ENCODE measurements around the gene SERTAD1. TPM values are rescaled to one million over a fixed set of nuclear protein-coding genes. Genes with fewer than 3 reads are reported as not detected.
"Not testable (repeated sequence)": the region's sequence is repeated elsewhere in the genome, so short reads cannot be mapped to it uniquely, and the experiment has no call there.

SERTAD1 gene
- total and polyA plus RNA-seq, 9 donors, result 2.3 to 15.2 (median 11.1) TPM

DNA sequence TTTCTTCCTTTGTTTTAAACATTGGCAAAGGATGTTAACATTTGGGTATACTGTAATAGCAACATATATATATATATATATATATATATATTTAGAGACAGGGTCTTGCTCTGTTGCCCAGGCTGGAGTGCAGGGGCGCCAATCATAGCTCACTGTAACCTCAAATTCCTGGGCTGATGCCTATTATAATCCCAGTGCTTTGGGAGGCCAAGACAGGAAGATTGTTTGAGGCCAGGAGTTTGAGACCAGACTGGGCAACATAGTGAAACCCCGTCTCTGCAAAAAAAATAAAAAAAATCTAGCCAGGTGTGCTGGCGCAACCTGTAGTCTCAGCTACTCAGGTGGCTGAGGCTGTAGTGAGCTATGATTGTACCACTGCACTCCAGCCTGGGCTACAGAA is 34.4 kb upstream of the SERTAD1 start:
- no peaks in the 10 kb centered on the region for H3K9me3 ChIP-seq
- TF ChIP-seq POLR2A (IDR thresholded peaks at IDR 0.05), result no peak
- no peak for TF ChIP-seq EP300 (IDR thresholded peaks at IDR 0.05)
- no peak for TF ChIP-seq CTCF (IDR thresholded peaks at IDR 0.05)
- 90 to 91% (median 90%) methylated on average over 3 of the region's 3 CpGs for WGBS, 3 donors
- H3K36me3 ChIP-seq, result no peaks in the 10 kb centered on the region
- no peak for DNase-seq
- intact Hi-C loops (cut with DNase I), result loop anchor here in 3 of 4 donors (10.0 kb wide), 3 partner anchors 115 to 145 kb away; partner anchors contain the start of genes LTBP4 (in 2 of the 3) and SHKBP1 (in 1 of the 3)
- H3K4me1 ChIP-seq (ENCODE audit: insufficient read depth), result peaks cover 4% of the 10 kb centered on the region
- H3K4me3 ChIP-seq, result no peak overlapping the region
- no peak overlapping the region for H3K27ac ChIP-seq
- no peaks in the 10 kb centered on the region for H3K27me3 ChIP-seq

DNA sequence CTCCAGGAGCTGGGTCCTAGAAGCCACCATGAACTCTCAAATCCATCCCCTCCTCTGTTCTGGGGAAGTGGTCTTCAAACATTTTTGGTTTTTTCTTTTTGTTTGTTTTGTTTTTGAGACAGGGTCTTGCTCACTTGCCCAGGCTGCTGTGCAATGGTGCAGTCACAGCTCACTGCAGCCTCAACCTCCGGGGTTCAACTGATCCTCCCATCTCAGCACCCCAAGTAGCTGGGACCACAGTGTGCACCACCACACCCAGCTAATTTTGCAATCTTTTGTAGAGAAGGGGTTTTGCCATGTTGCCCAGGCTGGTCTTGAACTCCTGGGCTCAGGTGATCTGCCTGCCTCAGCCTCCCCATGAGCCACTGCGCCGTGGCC is 32.8 kb upstream of the SERTAD1 start:
- TF ChIP-seq CTCF (IDR thresholded peaks at IDR 0.05), result no peak
- no peak for TF ChIP-seq EP300 (IDR thresholded peaks at IDR 0.05)
- Histone ChIP-seq H3K36me3 (no peaks in the 10 kb centered on the region), H3K27me3 (no peaks in the 10 kb centered on the region), H3K4me1 (ENCODE audit: insufficient read depth) (no peaks in the 10 kb centered on the region), H3K9me3 (no peaks in the 10 kb centered on the region), H3K27ac (no peak overlapping the region), H3K4me3 (no peak overlapping the region)
- WGBS, 3 donors, result 93 to 98% (median 95%) methylated on average over 3 of the region's 3 CpGs
- intact Hi-C loops (cut with DNase I), result loop anchor here in 1 of 4 donors (10.0 kb wide), 1 partner anchor 144 kb away; no protein-coding TSS in a partner anchor
- DNase-seq, result no peak

DNA sequence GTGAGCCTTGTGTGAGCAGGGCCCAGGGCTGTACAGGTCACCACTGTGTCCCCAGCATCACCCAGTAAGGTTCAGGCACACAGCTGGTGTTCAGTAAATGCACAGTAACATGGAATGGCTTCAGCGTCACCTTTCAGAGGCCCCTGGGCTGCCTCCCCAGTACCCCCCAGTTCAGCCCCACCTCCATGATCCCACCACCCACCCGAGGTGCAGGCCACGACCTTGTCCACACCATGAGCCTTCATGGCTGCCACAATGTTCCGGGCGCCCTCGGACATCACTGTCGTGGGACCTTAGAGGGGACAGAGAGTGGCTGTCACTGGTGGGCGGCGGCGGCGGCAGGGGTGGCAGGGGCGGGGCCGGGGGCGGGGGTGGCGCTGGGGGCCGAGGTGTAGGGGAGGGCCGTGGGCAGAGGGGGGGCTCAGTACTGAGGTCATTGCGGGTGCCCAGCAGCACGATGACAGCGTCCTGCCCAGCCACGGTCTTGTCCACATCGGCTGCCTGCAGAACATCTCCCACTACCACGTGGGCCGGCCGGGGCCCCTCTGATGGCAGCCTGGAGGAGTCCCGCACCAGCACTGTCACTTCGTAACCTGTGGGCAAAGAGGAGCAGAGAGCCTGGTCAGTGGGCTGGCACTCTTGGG is 32.3 kb upstream of the SERTAD1 start:
- intact Hi-C loops (cut with DNase I), result loop anchor here in 1 of 4 donors (10.0 kb wide), 1 partner anchor 143 kb away; no protein-coding TSS in a partner anchor
- WGBS, 3 donors, result 81 to 87% (median 83%) methylated on average over 27 of the region's 27 CpGs

GRCh38 chr19:40457048-40457447 is 31.3 kb upstream of the SERTAD1 start:
- no peak overlapping the region for H3K4me3 ChIP-seq
- no peak for DNase-seq
- WGBS, 3 donors, result 88 to 90% (median 89%) methylated on average over 5 of the region's 5 CpGs
- intact Hi-C loops (cut with DNase I), result loop anchor here in 1 of 4 donors (10.0 kb wide), 1 partner anchor 142 kb away; no protein-coding TSS in a partner anchor
- H3K36me3 ChIP-seq, result no peaks in the 10 kb centered on the region
- no peaks in the 10 kb centered on the region for H3K27me3 ChIP-seq
- H3K4me1 ChIP-seq (ENCODE audit: insufficient read depth), result no peaks in the 10 kb centered on the region
- H3K27ac ChIP-seq, result no peak overlapping the region
- H3K9me3 ChIP-seq, result no peaks in the 10 kb centered on the region
- TF ChIP-seq POLR2A (IDR thresholded peaks at IDR 0.05) (no peak), EP300 (IDR thresholded peaks at IDR 0.05) (no peak), CTCF (IDR thresholded peaks at IDR 0.05) (no peak)

More for the DNA sequence above, 32.3 kb upstream of the SERTAD1 start:
- TF ChIP-seq POLR2A (IDR thresholded peaks at IDR 0.05), result no peak
- TF ChIP-seq EP300 (IDR thresholded peaks at IDR 0.05), result no peak
- Histone ChIP-seq H3K27ac (no peak overlapping the region), H3K4me1 (ENCODE audit: insufficient read depth) (no peaks in the 10 kb centered on the region), H3K27me3 (no peaks in the 10 kb centered on the region), H3K4me3 (no peak overlapping the region), H3K36me3 (no peaks in the 10 kb centered on the region), H3K9me3 (no peaks in the 10 kb centered on the region)
- DNase-seq, result no peak

GRCh38 chr19:40453943-40454342 is 28.2 kb upstream of the SERTAD1 start:
- not testable (repeated sequence) for H3K27me3 ChIP-seq; DNase-seq; H3K36me3 ChIP-seq; H3K4me3 ChIP-seq; H3K4me1 ChIP-seq (ENCODE audit: insufficient read depth); H3K9me3 ChIP-seq; H3K27ac ChIP-seq
- intact Hi-C loops (cut with DNase I), result loop anchor here in 1 of 4 donors (10.0 kb wide), 1 partner anchor 139 kb away; no protein-coding TSS in a partner anchor
- 92 to 95% (median 92%) methylated on average over 6 of the region's 6 CpGs for WGBS, 3 donors
